Natural killer cell (primary cell): ENCODE data around the gene ELMO1. TPM values are rescaled to one million over a fixed set of nuclear protein-coding genes. Genes with fewer than 3 reads are reported as not detected.

Experiments
- ATAC-seq, 3 donors: fragments of 150-1000 bp in 2 of 3; fragments of 200-7000 bp in 1 of 3; cut with Tn5 transposase; 1 replicate in 1 of 3; 2 replicates in 2 of 3; pipeline ENCODE4 v1.10.0; 2021; ENCODE audit warnings: mild to moderate bottlenecking in 2 of 3, moderate library complexity in 2 of 3
- DNase-seq, 2 donors: peaks; one replicate each; pipeline versions ENCODE4 v3.0.0 to v3.0.0-alpha.2; 2013 to 2021; ENCODE audit warnings: mixed read lengths in 1 of 2
- H3K27ac ChIP-seq: one replicate; pipeline ENCODE4 v1.5.1; 2013; ENCODE audit warnings: mild to moderate bottlenecking, low read length
- H3K27me3 ChIP-seq: one replicate; pipeline ENCODE4 v1.6.1; 2013; ENCODE audit warnings: low read length; ENCODE audit not compliant: control insufficient read depth, insufficient read depth
- H3K36me3 ChIP-seq: one replicate; pipeline ENCODE4 v1.6.1; 2013; ENCODE audit warnings: low read length; ENCODE audit not compliant: control insufficient read depth, insufficient read depth
- H3K4me1 ChIP-seq: one replicate; pipeline ENCODE4 v1.6.1; 2013; ENCODE audit warnings: low read length; ENCODE audit not compliant: control insufficient read depth, insufficient read depth
- H3K4me3 ChIP-seq: one replicate; pipeline ENCODE4 v1.5.1; 2013; ENCODE audit warnings: low read length
- H3K9me3 ChIP-seq: one replicate; pipeline ENCODE4 v1.6.1; 2013; ENCODE audit warnings: low read length; ENCODE audit not compliant: control insufficient read depth, insufficient read depth
- H3K27ac Mint-ChIP-seq, 2 donors: one replicate each; pipeline ENCODE4 v1.8.0; 2022; ENCODE audit warnings: mild to moderate bottlenecking in 2 of 2, mixed read lengths in 2 of 2, moderate library complexity in 1 of 2
- H3K27me3 Mint-ChIP-seq, 2 donors: one replicate each; pipeline ENCODE4 v1.8.0; 2022; ENCODE audit warnings: low read depth in 2 of 2, mixed read lengths in 2 of 2
- H3K36me3 Mint-ChIP-seq: one replicate; pipeline ENCODE4 v1.8.0; 2022; ENCODE audit warnings: mixed read lengths
- H3K4me1 Mint-ChIP-seq, 2 donors: one replicate each; pipeline ENCODE4 v1.8.0; 2022; ENCODE audit warnings: mixed read lengths in 2 of 2
- H3K4me3 Mint-ChIP-seq: one replicate; pipeline ENCODE4 v1.8.0; 2022; ENCODE audit warnings: mild to moderate bottlenecking, moderate library complexity, mixed read lengths
- H3K9me3 Mint-ChIP-seq, 2 donors: one replicate each; pipeline ENCODE4 v1.8.0; 2022; ENCODE audit warnings: mixed read lengths in 2 of 2
- WGBS: methylation state at CpG from one replicate; pipeline ENCODE4 v1.1.7; 2013; ENCODE audit warnings: missing lambda C conversion rate; ENCODE audit not compliant: insufficient coverage; 5-methylcytosine and 5-hydroxymethylcytosine counted together
- intact Hi-C: fragments of 100-400 bp; cut with micrococcal nuclease; formaldehyde crosslinking; loops from one replicate; pipeline ENCODE4 v1.14.2; 2022
- total RNA-seq, 4 donors: library from RNA; stranded (reverse); fragments of 120-200 nt in 1 of 4; gene quantifications; one replicate each; pipeline versions ENCODE4 v1.2.3 to v1.2.4, GENCODE V29; 2013 to 2022
- TF ChIP-seq, protein P1 (sequence below): fragments of 200-600 bp; IDR thresholded peaks from one replicate; pipeline ENCODE4 v1.8.0; 2022; ENCODE audit warnings: antibody characterized with exemption

The ELMO1 gene
- total RNA-seq, 3 donors from 2014 or later (not counting 1 experiment from before 2014, with no cell fraction given), result 127 to 147 (median 130) TPM

DNA sequence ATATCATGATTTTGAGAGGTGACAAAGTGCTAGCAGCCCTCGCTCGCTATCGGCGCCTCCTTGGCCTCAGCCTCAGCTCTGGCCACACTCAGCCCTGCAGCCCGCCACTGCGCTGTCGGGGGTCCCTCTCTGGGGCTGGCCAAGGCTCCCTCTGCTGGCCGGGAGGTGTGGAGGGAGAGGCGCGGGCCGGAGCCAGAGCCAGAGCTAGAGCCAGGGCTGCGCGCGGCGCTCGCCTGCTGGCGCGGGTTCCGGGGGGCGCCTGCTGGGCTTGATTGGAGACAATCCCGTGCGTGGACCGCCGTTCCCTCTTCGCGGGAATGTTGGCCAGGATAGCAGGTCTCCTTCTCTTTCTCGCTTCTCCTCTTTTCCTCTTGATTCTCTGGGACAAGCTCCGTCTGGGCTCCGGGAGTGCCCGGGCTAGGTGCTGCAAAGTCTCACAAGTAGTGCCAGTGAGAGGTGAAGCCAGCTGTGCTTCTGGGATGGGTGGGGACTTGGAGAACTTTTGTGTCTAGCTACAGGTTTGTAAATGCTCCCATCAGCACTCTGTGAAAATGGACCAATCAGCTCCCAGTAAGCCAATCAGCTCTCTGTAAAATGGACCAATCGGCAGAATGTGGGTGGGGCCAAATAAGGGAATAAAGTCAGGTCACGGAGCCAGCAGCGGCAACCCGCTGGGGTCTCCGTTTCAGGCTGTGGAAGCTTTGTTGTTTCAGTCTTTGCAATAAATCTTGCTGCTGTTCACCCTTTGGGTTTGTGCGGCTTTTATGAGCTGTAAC is 43.4 kb upstream of the ELMO1 start:
- no peak overlapping the region for H3K4me3 Mint-ChIP-seq
- intact Hi-C loops, result loop anchor here (10.0 kb wide), 1 partner anchor 137 kb away; no protein-coding TSS in a partner anchor
- TF ChIP-seq, protein P1, sequence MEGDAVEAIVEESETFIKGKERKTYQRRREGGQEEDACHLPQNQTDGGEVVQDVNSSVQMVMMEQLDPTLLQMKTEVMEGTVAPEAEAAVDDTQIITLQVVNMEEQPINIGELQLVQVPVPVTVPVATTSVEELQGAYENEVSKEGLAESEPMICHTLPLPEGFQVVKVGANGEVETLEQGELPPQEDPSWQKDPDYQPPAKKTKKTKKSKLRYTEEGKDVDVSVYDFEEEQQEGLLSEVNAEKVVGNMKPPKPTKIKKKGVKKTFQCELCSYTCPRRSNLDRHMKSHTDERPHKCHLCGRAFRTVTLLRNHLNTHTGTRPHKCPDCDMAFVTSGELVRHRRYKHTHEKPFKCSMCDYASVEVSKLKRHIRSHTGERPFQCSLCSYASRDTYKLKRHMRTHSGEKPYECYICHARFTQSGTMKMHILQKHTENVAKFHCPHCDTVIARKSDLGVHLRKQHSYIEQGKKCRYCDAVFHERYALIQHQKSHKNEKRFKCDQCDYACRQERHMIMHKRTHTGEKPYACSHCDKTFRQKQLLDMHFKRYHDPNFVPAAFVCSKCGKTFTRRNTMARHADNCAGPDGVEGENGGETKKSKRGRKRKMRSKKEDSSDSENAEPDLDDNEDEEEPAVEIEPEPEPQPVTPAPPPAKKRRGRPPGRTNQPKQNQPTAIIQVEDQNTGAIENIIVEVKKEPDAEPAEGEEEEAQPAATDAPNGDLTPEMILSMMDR, result no peak

DNA sequence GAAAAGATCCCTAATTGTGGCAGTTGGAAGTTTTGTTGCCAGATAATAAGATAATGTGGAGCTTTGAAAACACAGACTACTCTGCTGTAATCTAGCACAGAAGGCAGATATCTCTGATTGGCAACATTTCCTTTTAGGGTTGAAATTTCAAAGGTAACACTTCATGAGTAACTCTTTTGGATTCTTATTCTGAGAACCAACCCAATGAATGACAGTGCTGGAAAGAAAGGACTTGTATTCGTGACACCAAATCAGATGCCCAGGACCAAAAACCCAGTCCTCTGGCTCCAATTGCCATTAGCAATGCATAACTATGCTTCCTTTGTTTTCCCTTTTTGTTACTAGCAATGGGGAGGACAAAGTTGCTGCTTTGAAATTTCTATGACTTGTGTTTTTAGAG is 41.0 kb upstream of the ELMO1 start:
- no peaks in the 10 kb centered on the region for H3K36me3 Mint-ChIP-seq
- H3K27ac Mint-ChIP-seq, result no peak overlapping the region
- H3K27me3 Mint-ChIP-seq, result peaks cover 11 to 13% of the 10 kb centered on the region in 2 donors
- ATAC-seq (no peak), DNase-seq (no peak)
- Histone ChIP-seq H3K27me3 (no peaks in the 10 kb centered on the region), H3K9me3 (peaks cover 5% of the 10 kb centered on the region), H3K27ac (no peak overlapping the region), H3K4me1 (no peaks in the 10 kb centered on the region), H3K36me3 (no peaks in the 10 kb centered on the region), H3K4me3 (no peak overlapping the region)
- no peaks in the 10 kb centered on the region for H3K4me1 Mint-ChIP-seq
- intact Hi-C loops, result loop anchor here (10.0 kb wide), 1 partner anchor 135 kb away; no protein-coding TSS in a partner anchor
- 70% methylated on average over 1 of the region's 1 CpG for WGBS
- TF ChIP-seq, protein P1, result no peak
- H3K9me3 Mint-ChIP-seq, result peaks cover 0 to 5% of the 10 kb centered on the region in 2 donors
- no peak overlapping the region for H3K4me3 Mint-ChIP-seq

More for the DNA sequence above, 43.4 kb upstream of the ELMO1 start:
- no peaks in the 10 kb centered on the region for H3K27me3 ChIP-seq
- no peak for ATAC-seq
- peaks cover 5% of the 10 kb centered on the region for H3K9me3 ChIP-seq
- Mint-ChIP-seq H3K4me1 (no peaks in the 10 kb centered on the region), H3K27me3 (no peaks in the 10 kb centered on the region), H3K27ac (no peak overlapping the region), H3K9me3 (peaks cover 0 to 5% of the 10 kb centered on the region in 2 donors), H3K36me3 (no peaks in the 10 kb centered on the region)
- no peak for DNase-seq
- no peaks in the 10 kb centered on the region for H3K36me3 ChIP-seq
- no peak overlapping the region for H3K27ac ChIP-seq
- no peaks in the 10 kb centered on the region for H3K4me1 ChIP-seq
- WGBS, result 97% methylated on average over 36 of the region's 36 CpGs
- H3K4me3 ChIP-seq, result no peak overlapping the region

DNA sequence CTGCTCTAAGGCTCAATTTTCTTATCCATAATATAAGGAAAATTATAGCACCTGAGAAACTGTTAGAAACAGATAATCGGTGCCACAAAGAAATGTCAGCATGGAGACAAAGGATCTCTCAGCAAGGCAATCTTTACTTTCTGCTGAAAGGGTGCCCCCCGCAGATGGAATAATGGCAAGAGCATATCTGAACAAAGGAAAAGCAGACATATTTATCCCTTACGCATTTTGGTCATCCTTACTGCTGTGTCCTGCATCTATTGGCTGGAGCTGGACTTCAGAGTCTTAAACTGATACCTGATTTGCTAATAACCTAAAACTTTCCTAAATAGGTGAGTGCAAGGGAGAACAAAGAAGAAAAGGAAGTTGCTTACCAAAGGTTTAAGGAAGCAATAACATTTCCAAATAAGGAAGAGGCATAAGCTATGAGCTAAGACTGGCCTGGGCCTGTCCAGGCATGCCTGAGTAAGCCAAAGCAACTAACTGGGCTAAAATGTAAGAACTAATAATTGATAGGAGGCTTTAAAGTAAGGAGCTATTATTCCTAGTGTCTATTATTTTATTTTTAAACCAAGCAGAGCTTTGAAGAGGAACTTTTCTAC is 39.6 kb upstream of the ELMO1 start:
- Histone ChIP-seq H3K27ac (no peak overlapping the region), H3K4me3 (no peak overlapping the region), H3K4me1 (no peaks in the 10 kb centered on the region), H3K9me3 (peaks cover 5% of the 10 kb centered on the region), H3K27me3 (no peaks in the 10 kb centered on the region), H3K36me3 (no peaks in the 10 kb centered on the region)
- H3K27me3 Mint-ChIP-seq, result peaks cover 14 to 21% of the 10 kb centered on the region in 2 donors
- peaks cover 0 to 5% of the 10 kb centered on the region in 2 donors for H3K9me3 Mint-ChIP-seq
- H3K27ac Mint-ChIP-seq, result no peak overlapping the region
- TF ChIP-seq, protein P1, result no peak
- intact Hi-C loops, result no loop called here
- ATAC-seq (no peak), DNase-seq (no peak)
- 94% methylated on average over 3 of the region's 3 CpGs for WGBS
- H3K36me3 Mint-ChIP-seq, result no peaks in the 10 kb centered on the region
- no peak overlapping the region for H3K4me3 Mint-ChIP-seq
- H3K4me1 Mint-ChIP-seq, result no peaks in the 10 kb centered on the region
